GM23338 (cell line): ENCODE data around the gene ASB2.

Source experiments
- ZNF114 ChIP-seq: fragments of 250-450 bp; sonication (Bioruptor Pico); IDR thresholded peaks from 2 replicates; pipeline ENCODE4 v1.5.0; 2020; ENCODE audit warnings: mild to moderate bottlenecking, moderate library complexity
- TF ChIP-seq, protein P1 (sequence below), 2 experiments: fragments of 200-600 bp in 1 of 2; sonication (generic) in 1 of 2; conservative IDR thresholded peaks; 2 replicates each; pipeline versions ENCODE4 v1.5.1 to v1.6.1; 2016 to 2017; ENCODE audit warnings: antibody characterized with exemption in 2 of 2, low read depth in 2 of 2, mild to moderate bottlenecking in 2 of 2, moderate library complexity in 1 of 2

DNA sequence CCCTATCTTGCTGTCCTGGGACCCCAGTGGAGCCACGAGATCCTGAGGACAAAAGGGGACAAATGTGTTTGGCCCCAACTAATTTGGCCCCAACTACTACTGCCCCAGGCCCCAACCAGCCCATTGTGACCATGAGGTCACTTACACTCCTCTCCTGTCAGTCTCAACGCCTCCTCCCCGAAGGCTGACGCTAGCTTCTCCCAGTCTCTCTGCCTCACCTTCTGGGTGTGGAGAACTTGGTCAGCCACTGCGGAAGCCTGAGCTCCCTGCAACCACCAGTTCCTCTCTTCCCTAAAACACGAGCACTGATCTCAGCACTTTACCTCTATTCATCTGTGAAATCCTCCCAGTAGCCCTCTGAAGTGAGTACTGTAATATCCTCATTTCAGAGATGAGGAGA is 35.9 kb downstream of the ASB2 start:
- TF ChIP-seq, protein P1, sequence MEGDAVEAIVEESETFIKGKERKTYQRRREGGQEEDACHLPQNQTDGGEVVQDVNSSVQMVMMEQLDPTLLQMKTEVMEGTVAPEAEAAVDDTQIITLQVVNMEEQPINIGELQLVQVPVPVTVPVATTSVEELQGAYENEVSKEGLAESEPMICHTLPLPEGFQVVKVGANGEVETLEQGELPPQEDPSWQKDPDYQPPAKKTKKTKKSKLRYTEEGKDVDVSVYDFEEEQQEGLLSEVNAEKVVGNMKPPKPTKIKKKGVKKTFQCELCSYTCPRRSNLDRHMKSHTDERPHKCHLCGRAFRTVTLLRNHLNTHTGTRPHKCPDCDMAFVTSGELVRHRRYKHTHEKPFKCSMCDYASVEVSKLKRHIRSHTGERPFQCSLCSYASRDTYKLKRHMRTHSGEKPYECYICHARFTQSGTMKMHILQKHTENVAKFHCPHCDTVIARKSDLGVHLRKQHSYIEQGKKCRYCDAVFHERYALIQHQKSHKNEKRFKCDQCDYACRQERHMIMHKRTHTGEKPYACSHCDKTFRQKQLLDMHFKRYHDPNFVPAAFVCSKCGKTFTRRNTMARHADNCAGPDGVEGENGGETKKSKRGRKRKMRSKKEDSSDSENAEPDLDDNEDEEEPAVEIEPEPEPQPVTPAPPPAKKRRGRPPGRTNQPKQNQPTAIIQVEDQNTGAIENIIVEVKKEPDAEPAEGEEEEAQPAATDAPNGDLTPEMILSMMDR (conservative IDR thresholded peaks at IDR 0.05; ENCODE audit: low read depth in 2 of 2): no peak
- no peak for TF ChIP-seq ZNF114 (CRISPR knock-in tag)
